IMR-90 (cell line): ENCODE results near the gene POFUT2. TPM values are rescaled to one million over a fixed set of nuclear protein-coding genes. Genes with fewer than 3 reads are reported as not detected.
A peak's percentile ranks its signal among the peaks of the same experiment; 100 is the strongest.

Experiments used
- ATAC-seq: fragments of 200-7000 bp; cut with Tn5 transposase; 2 replicates; pipeline ENCODE4 v1.9.1; 2020; ENCODE audit warnings: low read depth, mild to moderate bottlenecking, moderate library complexity
- BruUV-seq: library from RNA; stranded (reverse); fragments of 400-500 nt; replicated peaks from 2 replicates; lab custom pipeline; 2021; lab: Mats Ljungman, UMichigan
- CTCF ChIA-PET: fragments of 300-600 bp; formaldehyde crosslinking; extraction: SDS; loops from one replicate; lab custom pipeline; 2021; ENCODE audit warnings: antibody characterized with exemption; lab: Yijun Ruan, JAX
- POLR2A ChIA-PET: fragments of 300-600 bp; sonication (Branson Sonifier 250); formaldehyde crosslinking; loops from one replicate; lab custom pipeline; 2022; ENCODE audit warnings: antibody characterized with exemption; ENCODE audit not compliant: unreplicated experiment; lab: Charles Lee
- DNase-seq: peaks from one replicate; pipeline ENCODE4 v3.0.0; 2013
- H2AFZ ChIP-seq: replicated peaks from 2 replicates; pipeline ENCODE3; 2013; ENCODE audit warnings: low read length, mild to moderate bottlenecking; ENCODE audit not compliant: poor library complexity
- H2AK5ac ChIP-seq: 2 replicates; pipeline ENCODE4 v1.6.1; 2013; ENCODE audit warnings: low read depth, low read length, inconsistent platforms
- H2AK9ac ChIP-seq: replicated peaks from 2 replicates; pipeline ENCODE3; 2013; ENCODE audit warnings: mild to moderate bottlenecking, low read depth, low read length, moderate library complexity; ENCODE audit not compliant: poor library complexity
- H2BK120ac ChIP-seq: 2 replicates; pipeline ENCODE4 v1.6.1; 2013; ENCODE audit warnings: low read depth, low read length, inconsistent platforms
- H2BK15ac ChIP-seq: 3 replicates; pipeline ENCODE4 v1.6.1; 2013; ENCODE audit warnings: low read depth, low read length, inconsistent platforms
- H2BK20ac ChIP-seq: 2 replicates; pipeline ENCODE4 v1.6.1; 2013; ENCODE audit warnings: low read depth, mild to moderate bottlenecking, inconsistent platforms, low read length, moderate library complexity
- H2BK5ac ChIP-seq: 2 replicates; pipeline ENCODE4 v1.6.1; 2013; ENCODE audit warnings: mild to moderate bottlenecking, low read depth, low read length, inconsistent platforms; ENCODE audit not compliant: poor library complexity, severe bottlenecking
- H3K14ac ChIP-seq: replicated peaks from 2 replicates; pipeline ENCODE4 v1.6.1; 2013; ENCODE audit warnings: low read depth, low read length, inconsistent platforms
- H3K18ac ChIP-seq: 2 replicates; pipeline ENCODE4 v1.6.1; 2013; ENCODE audit warnings: low read depth, low read length, control low read depth
- H3K23ac ChIP-seq: 2 replicates; pipeline ENCODE4 v1.6.1; 2013; ENCODE audit warnings: low read depth, low read length, inconsistent platforms
- H3K27ac ChIP-seq: 2 replicates; pipeline ENCODE4 v1.5.1; 2013; ENCODE audit warnings: mild to moderate bottlenecking, control low read depth, low read length; ENCODE audit not compliant: insufficient read depth
- H3K27me3 ChIP-seq: 2 replicates; pipeline ENCODE4 v1.6.1; 2013; ENCODE audit warnings: low read length; ENCODE audit not compliant: control insufficient read depth, insufficient read depth
- H3K36me3 ChIP-seq: 2 replicates; pipeline ENCODE4 v1.6.1; 2013; ENCODE audit warnings: low read length, mixed read lengths; ENCODE audit not compliant: control insufficient read depth, insufficient read depth
- H3K4ac ChIP-seq: 2 replicates; pipeline ENCODE4 v1.6.1; 2013; ENCODE audit warnings: low read depth, low read length, inconsistent platforms
- H3K4me1 ChIP-seq: 2 replicates; pipeline ENCODE4 v1.6.1; 2013; ENCODE audit warnings: low read length, mixed read lengths; ENCODE audit not compliant: control insufficient read depth, insufficient read depth
- H3K4me2 ChIP-seq: 2 replicates; pipeline ENCODE4 v1.6.1; 2013; ENCODE audit warnings: low read depth, mild to moderate bottlenecking, control low read depth, low read length, moderate library complexity
- H3K4me3 ChIP-seq: 2 replicates; pipeline ENCODE4 v1.5.1; 2013; ENCODE audit warnings: low read depth, mild to moderate bottlenecking, control low read depth, low read length, moderate library complexity; ENCODE audit not compliant: insufficient read depth
- H3K56ac ChIP-seq: 2 replicates; pipeline ENCODE4 v1.6.1; 2013; ENCODE audit warnings: low read length, inconsistent platforms; ENCODE audit not compliant: insufficient read depth; ENCODE audit errors: extremely low read depth
- H3K79me1 ChIP-seq, 2 experiments: 2 replicates each; pipeline ENCODE4 v1.6.1; 2013; ENCODE audit warnings: low read length in 2 of 2, inconsistent platforms in 1 of 2, low read depth in 1 of 2
- H3K9ac ChIP-seq: 2 replicates; pipeline ENCODE4 v1.6.1; 2013; ENCODE audit warnings: low read depth, low read length, control low read depth
- H3K9me1 ChIP-seq: 2 replicates; pipeline ENCODE4 v1.6.1; 2013; ENCODE audit warnings: low read length, inconsistent platforms; ENCODE audit not compliant: insufficient read depth
- H3K9me3 ChIP-seq: 2 replicates; pipeline ENCODE4 v1.6.1; 2013; ENCODE audit warnings: low read length; ENCODE audit not compliant: control insufficient read depth, insufficient read depth
- H4K20me1 ChIP-seq: 2 replicates; pipeline ENCODE4 v1.6.1; 2013; ENCODE audit warnings: low read length, inconsistent platforms; ENCODE audit not compliant: insufficient read depth
- H4K5ac ChIP-seq: 2 replicates; pipeline ENCODE4 v1.6.1; 2013; ENCODE audit warnings: mild to moderate bottlenecking, low read depth, low read length, control low read depth
- H4K8ac ChIP-seq, 2 experiments: 2 replicates each; pipeline ENCODE4 v1.6.1; 2013; ENCODE audit warnings: low read depth in 2 of 2, low read length in 2 of 2, control low read depth in 1 of 2, inconsistent platforms in 1 of 2
- H4K91ac ChIP-seq: 2 replicates; pipeline ENCODE4 v1.6.1; 2013; ENCODE audit warnings: low read depth, low read length, inconsistent platforms; ENCODE audit not compliant: insufficient read depth
- FOS ChIP-seq: fragments of 150-350 bp; IDR thresholded peaks from 2 replicates; pipeline ENCODE4 v1.6.1; 2016; ENCODE audit warnings: low read depth, low read length
- RFX5 ChIP-seq: IDR thresholded peaks from 2 replicates; pipeline ENCODE4 v1.8.0; 2012; ENCODE audit warnings: low read depth, mild to moderate bottlenecking, low read length, moderate library complexity
- SMC3 ChIP-seq: fragments of 150-350 bp; IDR thresholded peaks from 2 replicates; pipeline ENCODE4 v1.6.1; 2016; ENCODE audit warnings: low read depth, mild to moderate bottlenecking, antibody characterized with exemption, low read length, moderate library complexity
- WGBS, 2 experiments: methylation state at CpG; one replicate each; pipeline versions ENCODE4 v1.1.5 to v1.1.7; 2013; ENCODE audit warnings: missing lambda C conversion rate in 2 of 2; ENCODE audit not compliant: insufficient read length in 1 of 2; ENCODE audit errors: extremely low coverage in 2 of 2; 5-methylcytosine and 5-hydroxymethylcytosine counted together
- dilution Hi-C: fragments of 300-500 bp; cut with HindIII; formaldehyde crosslinking; loops from one replicate; pipeline ENCODE4 v1.14.3; 2018; ENCODE audit warnings: low sequenced_read_pairs; ENCODE audit not compliant: unreplicated experiment
- in situ Hi-C: fragments of 300-500 bp; cut with MboI; formaldehyde crosslinking; loops from 3 replicates; pipeline ENCODE4 v1.14.3; 2019; ENCODE audit warnings: low sequenced_read_pairs, inconsistent platforms, mixed read lengths
- intact Hi-C: fragments of 100-400 bp; cut with micrococcal nuclease; formaldehyde crosslinking; loops from 2 replicates; pipeline ENCODE4 v1.10.0; 2022
- polyA plus RNA-seq, 3 experiments: library from polyadenylated mRNA; depleted of rRNA; stranded (reverse); fragments of >200 nt; gene quantifications; 2 replicates each; pipeline ENCODE4 v1.2.3, GENCODE V29; 2012; ENCODE audit warnings: low replicate concordance in 1 of 3
- total RNA-seq: library from RNA; depleted of rRNA; stranded (reverse); fragments of >200 nt; gene quantifications from 2 replicates; pipeline ENCODE4 v1.2.3, GENCODE V29; 2012

Gene POFUT2
- total and polyA plus RNA-seq, 2 of the 4 experiments (the other 2 are of a cell fraction): 18.8 to 59.3 TPM

DNA sequence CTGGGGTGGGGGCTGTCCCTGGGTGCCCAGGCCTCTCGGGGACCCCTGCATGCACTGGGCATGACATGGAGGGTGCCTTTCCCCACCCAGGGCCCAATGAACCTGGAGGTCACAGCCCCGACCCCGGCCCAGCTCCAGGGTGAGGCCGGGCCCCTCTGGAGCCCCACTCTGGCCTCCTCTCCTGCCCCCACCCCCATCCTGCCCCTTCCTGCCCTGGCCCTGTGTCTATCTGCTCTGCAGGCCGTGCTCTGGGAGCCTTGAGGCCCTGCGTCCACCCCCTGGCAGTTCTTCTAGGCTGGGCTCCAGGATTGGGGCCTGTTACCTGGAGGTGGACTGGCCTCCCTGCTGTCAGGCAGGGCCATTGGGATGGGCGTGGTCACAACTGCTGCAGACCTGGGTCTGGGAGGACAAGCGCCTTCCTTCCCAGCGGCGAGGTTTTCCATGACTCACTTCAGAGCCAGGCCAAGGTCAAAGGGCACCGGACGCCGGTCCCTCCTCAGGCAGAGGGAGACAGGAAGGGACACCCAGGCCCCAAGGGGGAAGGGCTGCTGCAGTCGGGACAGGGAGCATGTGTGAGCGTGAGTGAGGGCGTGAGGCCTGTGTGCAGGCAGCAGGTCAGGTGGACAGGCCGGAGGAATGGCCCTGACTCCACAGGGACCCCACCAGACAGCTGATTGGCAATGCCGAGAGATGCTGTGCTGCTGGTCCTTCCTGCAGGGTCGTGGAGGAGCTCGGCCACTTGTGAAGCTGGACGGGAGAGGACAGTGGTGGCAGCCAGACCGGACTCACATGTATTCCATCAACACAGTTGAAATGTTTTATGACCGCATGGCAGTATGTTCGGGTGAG is 31.1 kb upstream of the POFUT2 start:
- Histone ChIP-seq H3K9ac (no peak overlapping the region), H4K91ac (peak overlapping the region; percentile 98), H2BK15ac (peak overlapping the region; percentile 97; the same call in 2 of the 3 replicates), H3K9me3 (no peaks in the 10 kb centered on the region), H3K4me2 (no peak overlapping the region), H4K8ac (peak overlapping the region; percentile 84 to 90), H2AK9ac (peak overlapping the region; percentile 99), H3K36me3 (no peaks in the 10 kb centered on the region), H3K14ac (peak overlapping the region; percentile 86), H4K5ac (peak overlapping the region; percentile 97), H3K27me3 (no peaks in the 10 kb centered on the region), H3K23ac (peak overlapping the region; percentile 50; the same call in 1 of the 2 replicates), H3K27ac (peak overlapping the region; percentile 97), H3K4ac (peak overlapping the region; percentile 99), H3K4me1 (peaks cover 41% of the 10 kb centered on the region), H3K56ac (peak overlapping the region; percentile 20; the same call in 1 of the 2 replicates), H3K18ac (peak overlapping the region; percentile 94; the same call in 1 of the 2 replicates), H2BK120ac (peak overlapping the region; percentile 99), H2AK5ac (peak overlapping the region; percentile 99), H2AFZ (peak overlapping the region; percentile 84), H4K20me1 (no peaks in the 10 kb centered on the region; the same call in 1 of the 2 replicates), H3K9me1 (peaks cover 22% of the 10 kb centered on the region), H3K79me1 (peaks cover 0 to 10% of the 10 kb centered on the region in 2 experiments; a peak in 2 of 4 replicates), H2BK20ac (peak overlapping the region; percentile 97), H3K4me3 (no peak overlapping the region), H2BK5ac (peak overlapping the region; percentile 96)
- ATAC-seq: peak; percentile 12
- intact Hi-C loops (no loop called here), dilution Hi-C loops (no loop called here), in situ Hi-C loops (no loop called here)
- no TSS peak for BruUV-seq
- CTCF ChIA-PET: interaction anchor here (0.7 kb wide), 1 partner anchor 1017 kb away, joined by 3 read pairs; no protein-coding TSS in a partner anchor
- POLR2A ChIA-PET: no interaction called here
- TF ChIP-seq FOS (no peak; the same call in 1 of the 2 replicates), RFX5 (no peak), SMC3 (no peak)
- peak; percentile 54 for DNase-seq
- WGBS, 2 experiments: 95% methylated on average over 12 of the region's 24 CpGs; no CpG with 5 or more reads in 1 of the 2 experiments
